ENCODE measurements around the gene NHS. TPM values are rescaled to one million over a fixed set of nuclear protein-coding genes. Genes with fewer than 3 reads are reported as not detected.

The NHS gene
- total RNA-seq, 2 donors from 2014 or later: 2.0 TPM

- DNase-seq (no peak), ATAC-seq (no peak)
- intact Hi-C loops (cut with DNase I): no loop called here
These were observed 22.1 kb downstream of the NHS start for GRCh38 chrX:17397074-17397473.

DNA sequence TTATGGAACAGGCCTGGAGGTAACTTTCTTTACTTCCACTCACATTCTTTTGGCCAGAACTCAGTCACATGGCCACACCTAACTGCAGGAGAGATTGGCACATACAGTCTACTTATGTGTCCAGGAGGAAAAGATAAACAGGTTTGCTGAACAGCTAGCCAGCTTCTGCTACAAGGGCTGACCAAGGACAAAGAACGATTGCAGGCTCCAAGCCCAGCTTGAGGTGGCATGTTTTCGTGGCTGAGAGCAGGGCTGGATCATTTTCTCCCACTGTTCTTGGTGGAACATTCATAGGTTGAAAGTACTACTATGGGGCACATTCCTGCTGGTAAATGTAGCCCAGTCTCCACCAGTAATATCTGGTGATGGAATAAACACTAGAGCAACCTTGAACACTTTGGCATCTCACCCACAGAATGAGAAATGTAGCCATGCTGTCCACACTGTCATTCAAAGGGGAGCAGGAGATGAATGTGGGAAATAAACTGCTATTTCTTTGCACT, 28.2 kb downstream of the NHS start:
- no peak for DNase-seq
- intact Hi-C loops (cut with DNase I): no loop called here
- ATAC-seq: no peak

DNA sequence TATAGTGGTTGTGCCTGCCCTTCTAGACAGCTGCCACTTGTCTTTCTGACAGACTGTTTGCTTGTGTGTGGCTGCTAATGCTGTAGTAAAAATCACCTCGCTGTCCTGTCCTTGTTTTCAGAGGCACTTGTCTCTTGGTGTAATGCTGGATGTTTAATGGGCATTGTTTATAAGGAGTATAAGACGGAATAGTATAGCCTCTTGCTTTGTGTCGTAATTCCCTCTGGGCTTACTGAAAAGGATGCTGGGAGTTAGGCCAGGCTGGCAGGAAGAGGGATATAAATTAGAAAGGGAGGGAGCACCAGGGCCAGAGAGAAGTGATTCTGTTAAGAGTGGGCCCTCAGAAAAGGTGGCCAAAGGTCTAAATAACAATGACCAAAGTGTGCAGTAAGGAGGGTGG, 29.0 kb downstream of the NHS start:
- ATAC-seq (no peak), DNase-seq (no peak)
- intact Hi-C loops (cut with DNase I): no loop called here

GRCh38 chrX:17405225-17405969, 30.4 kb downstream of the NHS start:
- intact Hi-C loops (cut with DNase I): no loop called here
- ATAC-seq (no peak), DNase-seq (no peak)

DNA sequence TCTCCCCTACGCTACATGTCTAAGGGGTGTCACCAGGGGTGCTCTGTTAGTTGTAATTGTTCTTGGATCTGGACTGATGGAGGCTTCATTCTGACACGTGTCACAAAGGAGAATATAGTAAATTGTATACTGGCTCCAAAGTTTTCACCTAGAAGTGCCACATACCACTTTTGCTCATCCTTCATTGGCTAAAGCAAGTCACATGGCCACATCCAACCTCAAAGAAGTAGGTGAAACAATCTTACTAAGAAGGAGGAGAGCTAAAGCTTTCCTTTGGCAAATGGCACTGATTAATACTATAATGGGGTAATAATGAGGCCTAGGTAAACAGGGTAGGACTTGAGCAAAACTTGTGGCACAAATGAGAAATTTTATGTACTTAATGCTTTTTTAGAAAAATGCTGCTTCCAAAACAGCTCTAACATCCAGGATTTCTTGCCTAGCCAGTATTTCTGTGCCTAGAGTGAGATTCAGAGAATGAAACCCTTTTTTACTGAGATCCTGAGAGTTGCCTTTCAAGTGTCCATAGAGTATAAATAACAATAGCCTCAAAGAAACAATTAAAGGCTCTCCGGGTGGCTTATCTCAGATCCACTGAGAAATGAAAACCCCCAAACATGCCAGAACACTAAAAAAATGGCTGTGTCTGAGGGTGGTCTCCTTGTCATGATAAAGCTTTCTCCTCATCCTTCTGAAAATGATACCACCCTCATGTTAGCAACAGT, 34.7 kb downstream of the NHS start:
- intact Hi-C loops (cut with DNase I): no loop called here
- no peak for DNase-seq
- ATAC-seq: no peak

GRCh38 chrX:17410651-17411050, 35.7 kb downstream of the NHS start:
- intact Hi-C loops (cut with DNase I): no loop called here
- DNase-seq (no peak), ATAC-seq (no peak)

- DNase-seq (no peak), ATAC-seq (no peak)
- intact Hi-C loops (cut with DNase I): no loop called here
These were observed 36.2 kb downstream of the NHS start for GRCh38 chrX:17411205-17411604.

DNA sequence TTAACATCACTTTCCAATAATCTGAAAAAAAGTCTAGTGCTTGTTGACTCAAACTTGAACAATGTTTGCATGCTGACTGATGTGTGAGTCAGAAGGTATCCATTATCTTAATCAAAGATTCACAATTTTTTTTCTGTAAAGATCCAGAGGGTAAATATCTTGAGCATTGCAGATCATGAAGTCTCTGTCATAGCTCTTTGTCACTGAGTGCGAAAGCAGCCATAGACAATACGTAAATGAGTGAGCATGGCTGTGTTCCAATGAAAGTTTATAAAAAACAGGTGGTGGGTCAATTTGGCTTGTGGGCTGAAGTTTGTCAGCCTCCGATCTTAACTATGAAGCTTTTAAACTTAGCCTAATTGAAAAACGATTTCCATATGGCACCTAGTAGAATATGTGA, 37.7 kb downstream of the NHS start:
- DNase-seq (no peak), ATAC-seq (no peak)
- intact Hi-C loops (cut with DNase I): no loop called here

DNA sequence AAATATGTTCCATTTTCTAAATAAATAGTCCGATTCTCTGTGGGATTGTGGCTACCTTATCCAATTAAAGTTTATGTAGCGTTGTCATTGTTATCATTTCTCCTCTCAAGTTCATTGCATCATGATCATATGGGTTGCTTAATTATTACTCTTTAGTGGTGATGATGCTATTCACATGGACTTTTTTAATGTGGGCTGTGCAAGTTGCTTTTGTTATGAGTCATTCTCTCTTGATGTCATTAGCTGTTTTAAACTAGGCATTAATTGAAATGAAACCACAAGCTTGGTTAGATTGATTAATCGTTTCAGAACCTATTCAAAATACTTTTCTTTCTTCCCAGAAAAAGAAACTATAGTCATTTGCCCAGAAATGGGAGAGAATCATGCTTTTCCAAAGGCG, 38.2 kb downstream of the NHS start:
- DNase-seq (no peak), ATAC-seq (no peak)
- intact Hi-C loops (cut with DNase I): no loop called here

DNA sequence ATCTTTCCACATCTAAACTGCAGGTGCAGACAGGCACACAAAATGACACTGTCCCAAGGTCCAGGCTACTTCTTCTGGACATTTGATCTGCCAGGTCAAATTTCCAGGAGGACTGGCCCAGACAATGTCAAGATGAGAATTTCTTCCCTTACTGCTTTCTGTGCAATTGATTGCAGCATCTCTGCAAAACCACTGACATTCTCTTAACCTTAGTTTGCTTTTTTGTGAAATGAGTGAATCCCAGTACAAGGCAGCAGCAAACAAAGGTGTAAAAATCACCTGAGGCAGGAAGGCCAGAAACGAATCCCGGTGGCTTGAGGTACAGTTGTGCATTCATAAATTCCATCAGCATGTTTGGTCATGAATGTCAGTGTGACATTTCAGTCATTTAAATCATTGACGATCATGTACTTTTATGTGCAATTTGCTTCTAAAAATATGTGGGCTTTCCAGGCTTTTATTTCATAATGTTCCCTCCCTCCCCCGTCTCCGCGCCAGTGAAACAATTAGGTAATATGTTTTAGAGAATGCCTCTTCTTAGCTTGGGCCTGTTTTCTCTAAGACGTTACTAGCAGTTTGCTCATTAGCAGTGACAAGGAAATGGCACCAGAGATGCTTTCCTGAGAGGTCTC, 39.1 kb downstream of the NHS start:
- no peak for DNase-seq
- ATAC-seq: no peak
- intact Hi-C loops (cut with DNase I): no loop called here

DNA sequence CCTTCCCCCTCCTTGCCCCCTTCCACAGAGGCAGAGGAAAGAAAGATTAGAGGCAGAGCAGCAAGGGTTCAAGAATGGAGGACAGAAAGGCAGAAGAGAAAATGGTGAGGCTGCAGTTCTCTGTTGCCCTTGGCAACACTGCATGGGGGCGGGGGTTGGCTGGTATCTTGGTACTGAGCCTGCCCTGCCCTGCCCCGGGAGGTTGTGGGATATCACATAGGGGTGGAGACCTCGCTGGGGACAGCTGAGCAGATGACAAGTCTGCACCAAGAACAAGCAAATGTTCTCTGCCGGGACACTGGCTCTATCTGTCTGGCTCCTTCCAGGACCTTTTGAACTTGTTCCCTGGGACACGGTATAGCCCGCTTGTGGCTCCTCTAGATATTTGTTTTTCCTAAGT, 39.8 kb downstream of the NHS start:
- ATAC-seq: peak; percentile 56 to 57
- intact Hi-C loops (cut with DNase I): no loop called here
- DNase-seq: peak; percentile 47

DNA sequence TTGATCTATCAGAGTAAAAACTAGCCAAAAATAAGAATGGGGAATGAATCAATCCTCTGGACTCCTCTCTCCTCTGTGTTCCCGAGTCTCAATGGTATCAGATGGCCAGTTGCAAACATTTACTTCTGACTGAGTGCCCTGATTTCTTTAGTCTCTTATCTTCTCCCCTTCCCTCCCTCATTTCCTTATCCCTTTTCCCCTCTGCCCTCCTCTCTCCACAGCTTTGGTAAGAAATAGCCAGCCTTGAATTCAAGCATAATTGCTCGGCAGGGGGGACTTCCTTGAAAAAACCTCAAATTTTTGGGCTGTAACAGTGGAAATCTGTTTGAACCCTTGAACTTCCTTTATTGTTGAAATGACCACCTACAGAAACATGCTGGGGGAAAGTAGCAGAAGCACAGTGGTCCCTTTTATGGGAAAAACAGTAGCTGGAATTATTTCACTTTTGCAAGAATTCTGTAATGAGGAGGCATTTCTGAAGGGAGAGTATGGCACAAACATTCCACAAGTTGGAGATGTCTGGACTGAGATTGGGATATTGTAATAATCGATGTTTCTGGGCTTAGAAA, 40.3 kb downstream of the NHS start:
- DNase-seq (no peak), ATAC-seq (no peak)
- intact Hi-C loops (cut with DNase I): no loop called here

DNA sequence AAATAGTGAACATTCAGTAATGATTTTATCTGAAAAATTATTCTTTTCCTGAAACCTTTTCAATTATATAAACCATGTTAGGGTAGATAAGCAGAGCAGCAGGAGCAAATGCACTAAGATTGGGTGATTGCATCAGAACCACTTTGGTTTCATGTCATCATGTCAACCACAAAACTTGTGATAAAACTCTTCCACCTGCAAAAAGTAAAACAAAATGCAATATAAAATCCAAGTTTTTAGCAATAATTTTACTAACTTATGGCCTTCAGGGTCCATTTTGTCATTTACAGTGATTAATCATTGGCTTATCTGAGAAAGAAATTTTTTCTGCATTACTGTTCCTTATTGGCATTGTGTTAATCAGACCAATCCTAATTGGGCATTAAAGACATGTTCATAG, 42.4 kb downstream of the NHS start:
- no peak for ATAC-seq
- intact Hi-C loops (cut with DNase I): no loop called here

GRCh38 chrX:17425136-17425535, 50.1 kb downstream of the NHS start:
- no peak for DNase-seq
- intact Hi-C loops (cut with DNase I): no loop called here
- peak in 1 of 2 donors; percentile 44 for ATAC-seq

More for the DNA sequence above, 42.4 kb downstream of the NHS start:
- no peak for DNase-seq

GRCh38 chrX:17425551-17425950, 50.6 kb downstream of the NHS start:
- ATAC-seq: no peak
- intact Hi-C loops (cut with DNase I): no loop called here

GRCh38 chrX:17431171-17431570, 56.2 kb downstream of the NHS start:
- ATAC-seq (no peak), DNase-seq (no peak)
- intact Hi-C loops (cut with DNase I): no loop called here

More at GRCh38 chrX:17425551-17425950, 50.6 kb downstream of the NHS start:
- no peak for DNase-seq

DNA sequence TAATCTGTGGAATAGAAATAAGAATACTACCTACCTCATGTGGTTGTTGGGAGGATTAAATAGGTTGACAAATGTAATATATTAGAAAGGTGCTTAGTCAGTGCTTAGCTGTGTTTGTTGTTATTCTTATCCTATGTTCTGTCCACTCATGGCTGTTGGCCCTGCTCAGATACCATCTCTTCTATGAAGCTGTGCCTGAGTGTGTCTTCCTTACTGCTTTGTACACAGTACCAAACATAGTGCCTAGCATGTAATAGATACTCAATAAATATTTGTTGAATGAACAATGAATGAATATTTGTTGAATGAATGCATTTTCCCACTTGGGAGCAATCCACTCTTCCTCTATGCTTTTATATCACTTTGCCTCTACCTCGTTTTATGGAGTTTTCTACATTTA, 57.2 kb downstream of the NHS start:
- ATAC-seq (no peak), DNase-seq (no peak)
- intact Hi-C loops (cut with DNase I): no loop called here

- DNase-seq: no peak
- intact Hi-C loops (cut with DNase I): no loop called here
- no peak for ATAC-seq
These were observed 59.0 kb downstream of the NHS start for GRCh38 chrX:17433965-17434364.

- no peak for DNase-seq
- intact Hi-C loops (cut with DNase I): no loop called here
- peak in 1 of 2 donors; percentile 34 for ATAC-seq
These were observed 60.5 kb downstream of the NHS start for GRCh38 chrX:17435476-17435875.

DNA sequence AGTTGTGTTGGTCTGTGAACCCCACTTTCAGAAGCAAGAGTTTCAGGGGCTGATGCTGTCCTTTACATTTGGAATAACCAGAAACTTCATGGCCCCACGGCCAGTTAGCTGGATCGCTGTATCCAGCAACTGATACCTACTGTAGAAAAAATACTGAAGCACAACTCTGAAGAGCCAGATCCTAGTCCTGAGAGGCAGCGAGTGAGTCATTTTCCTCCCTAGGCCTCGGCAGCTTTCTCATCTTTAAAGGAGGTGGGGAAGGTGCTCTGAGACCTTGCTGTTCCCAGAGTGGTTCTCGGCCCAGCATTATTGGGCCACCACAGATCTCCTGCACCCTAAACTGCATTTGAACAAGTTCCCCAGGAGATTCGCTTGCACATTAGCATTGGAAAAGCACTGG, 63.2 kb downstream of the NHS start:
- intact Hi-C loops (cut with DNase I): no loop called here
- ATAC-seq (no peak), DNase-seq (no peak)
